ENCODE data around the gene STUB1.
"Not testable (repeated sequence)": the region's sequence is repeated elsewhere in the genome, so short reads cannot be mapped to it uniquely, and the experiment has no call there.

DNA sequence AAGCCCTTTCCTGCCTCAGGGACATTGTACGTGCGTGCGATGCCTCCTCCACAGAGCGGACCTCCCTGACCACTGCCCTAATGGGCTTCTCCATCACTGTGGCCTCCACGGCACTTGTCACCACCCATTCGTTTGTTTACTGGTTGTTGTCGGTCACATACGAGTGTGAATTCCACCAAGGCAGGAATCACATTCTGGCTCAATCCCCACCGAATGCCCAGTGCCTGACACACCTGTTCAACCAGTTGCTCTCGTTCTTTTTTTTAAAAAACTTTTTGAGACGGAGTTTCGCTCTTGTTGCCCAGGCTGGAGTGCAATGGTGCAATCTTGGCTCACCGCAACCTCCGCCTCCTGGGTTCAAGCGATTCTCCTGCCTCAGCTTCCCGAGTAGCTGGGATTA lies 11.0 kb downstream of the STUB1 start:
- TF ChIP-seq, protein P1, sequence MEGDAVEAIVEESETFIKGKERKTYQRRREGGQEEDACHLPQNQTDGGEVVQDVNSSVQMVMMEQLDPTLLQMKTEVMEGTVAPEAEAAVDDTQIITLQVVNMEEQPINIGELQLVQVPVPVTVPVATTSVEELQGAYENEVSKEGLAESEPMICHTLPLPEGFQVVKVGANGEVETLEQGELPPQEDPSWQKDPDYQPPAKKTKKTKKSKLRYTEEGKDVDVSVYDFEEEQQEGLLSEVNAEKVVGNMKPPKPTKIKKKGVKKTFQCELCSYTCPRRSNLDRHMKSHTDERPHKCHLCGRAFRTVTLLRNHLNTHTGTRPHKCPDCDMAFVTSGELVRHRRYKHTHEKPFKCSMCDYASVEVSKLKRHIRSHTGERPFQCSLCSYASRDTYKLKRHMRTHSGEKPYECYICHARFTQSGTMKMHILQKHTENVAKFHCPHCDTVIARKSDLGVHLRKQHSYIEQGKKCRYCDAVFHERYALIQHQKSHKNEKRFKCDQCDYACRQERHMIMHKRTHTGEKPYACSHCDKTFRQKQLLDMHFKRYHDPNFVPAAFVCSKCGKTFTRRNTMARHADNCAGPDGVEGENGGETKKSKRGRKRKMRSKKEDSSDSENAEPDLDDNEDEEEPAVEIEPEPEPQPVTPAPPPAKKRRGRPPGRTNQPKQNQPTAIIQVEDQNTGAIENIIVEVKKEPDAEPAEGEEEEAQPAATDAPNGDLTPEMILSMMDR (IDR thresholded peaks at IDR 0.05), result not testable (repeated sequence)
- TF ChIP-seq POLR2AphosphoS5, POLR2A (IDR thresholded peaks at IDR 0.05): not testable (repeated sequence)
